Measurements from ENCODE around the gene CEP131.

DNA sequence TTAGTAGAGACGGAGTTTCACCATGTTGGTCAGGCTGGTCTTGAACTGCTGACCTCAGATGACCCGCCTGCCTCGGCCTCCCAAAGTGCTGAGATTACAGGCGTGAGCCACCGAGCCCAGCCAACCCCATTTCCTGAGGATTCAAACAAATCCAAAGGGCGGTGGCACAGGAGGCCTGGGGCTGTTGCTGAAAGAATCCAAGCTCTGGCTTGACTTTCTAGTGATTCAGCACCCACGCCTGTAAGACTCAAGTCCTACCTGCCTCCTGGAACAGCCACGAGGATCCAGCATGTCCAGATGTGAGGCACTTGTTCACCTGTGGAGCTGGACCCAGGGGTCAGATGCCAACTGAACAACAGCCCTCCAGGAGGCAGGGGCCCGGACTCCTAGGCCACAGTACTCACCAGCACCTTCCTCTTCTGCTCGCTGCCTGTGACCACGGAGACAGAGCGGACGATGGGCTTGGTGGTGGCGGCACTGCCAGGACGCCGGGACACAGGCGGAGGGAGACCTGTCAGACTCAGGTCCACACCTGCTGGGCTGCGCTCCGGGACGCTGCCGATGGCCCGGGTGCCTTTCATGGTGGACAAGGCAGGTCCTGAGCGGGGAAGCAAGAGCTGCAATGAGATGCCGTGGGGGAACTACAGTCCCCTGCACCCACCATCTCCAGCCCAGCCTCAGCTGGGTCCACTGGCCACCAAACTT is 3.1 kb downstream of the CEP131 start:
- TF ChIP-seq POLR2A (IDR thresholded peaks at IDR 0.05; ENCODE audit: low read depth, low read length), result no peak
- TF ChIP-seq BHLHE40 (IDR thresholded peaks at IDR 0.05; ENCODE audit: low read depth, low read length), result no peak
- TF ChIP-seq, protein P1, sequence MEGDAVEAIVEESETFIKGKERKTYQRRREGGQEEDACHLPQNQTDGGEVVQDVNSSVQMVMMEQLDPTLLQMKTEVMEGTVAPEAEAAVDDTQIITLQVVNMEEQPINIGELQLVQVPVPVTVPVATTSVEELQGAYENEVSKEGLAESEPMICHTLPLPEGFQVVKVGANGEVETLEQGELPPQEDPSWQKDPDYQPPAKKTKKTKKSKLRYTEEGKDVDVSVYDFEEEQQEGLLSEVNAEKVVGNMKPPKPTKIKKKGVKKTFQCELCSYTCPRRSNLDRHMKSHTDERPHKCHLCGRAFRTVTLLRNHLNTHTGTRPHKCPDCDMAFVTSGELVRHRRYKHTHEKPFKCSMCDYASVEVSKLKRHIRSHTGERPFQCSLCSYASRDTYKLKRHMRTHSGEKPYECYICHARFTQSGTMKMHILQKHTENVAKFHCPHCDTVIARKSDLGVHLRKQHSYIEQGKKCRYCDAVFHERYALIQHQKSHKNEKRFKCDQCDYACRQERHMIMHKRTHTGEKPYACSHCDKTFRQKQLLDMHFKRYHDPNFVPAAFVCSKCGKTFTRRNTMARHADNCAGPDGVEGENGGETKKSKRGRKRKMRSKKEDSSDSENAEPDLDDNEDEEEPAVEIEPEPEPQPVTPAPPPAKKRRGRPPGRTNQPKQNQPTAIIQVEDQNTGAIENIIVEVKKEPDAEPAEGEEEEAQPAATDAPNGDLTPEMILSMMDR (conservative IDR thresholded peaks at IDR 0.05; ENCODE audit: low read depth, low read length), result no peak
- TF ChIP-seq, protein P2, sequence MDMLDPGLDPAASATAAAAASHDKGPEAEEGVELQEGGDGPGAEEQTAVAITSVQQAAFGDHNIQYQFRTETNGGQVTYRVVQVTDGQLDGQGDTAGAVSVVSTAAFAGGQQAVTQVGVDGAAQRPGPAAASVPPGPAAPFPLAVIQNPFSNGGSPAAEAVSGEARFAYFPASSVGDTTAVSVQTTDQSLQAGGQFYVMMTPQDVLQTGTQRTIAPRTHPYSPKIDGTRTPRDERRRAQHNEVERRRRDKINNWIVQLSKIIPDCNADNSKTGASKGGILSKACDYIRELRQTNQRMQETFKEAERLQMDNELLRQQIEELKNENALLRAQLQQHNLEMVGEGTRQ (IDR thresholded peaks at IDR 0.05; ENCODE audit: low read depth, low read length), result no peak
- TF ChIP-seq SMC3 (IDR thresholded peaks at IDR 0.05; ENCODE audit: low read depth, low read length), result no peak
- TF ChIP-seq RCOR1 (IDR thresholded peaks at IDR 0.05; ENCODE audit: insufficient replicate concordance, low read length), result no peak
- TF ChIP-seq, protein P3, sequence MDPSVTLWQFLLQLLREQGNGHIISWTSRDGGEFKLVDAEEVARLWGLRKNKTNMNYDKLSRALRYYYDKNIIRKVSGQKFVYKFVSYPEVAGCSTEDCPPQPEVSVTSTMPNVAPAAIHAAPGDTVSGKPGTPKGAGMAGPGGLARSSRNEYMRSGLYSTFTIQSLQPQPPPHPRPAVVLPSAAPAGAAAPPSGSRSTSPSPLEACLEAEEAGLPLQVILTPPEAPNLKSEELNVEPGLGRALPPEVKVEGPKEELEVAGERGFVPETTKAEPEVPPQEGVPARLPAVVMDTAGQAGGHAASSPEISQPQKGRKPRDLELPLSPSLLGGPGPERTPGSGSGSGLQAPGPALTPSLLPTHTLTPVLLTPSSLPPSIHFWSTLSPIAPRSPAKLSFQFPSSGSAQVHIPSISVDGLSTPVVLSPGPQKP (IDR thresholded peaks at IDR 0.05; ENCODE audit: borderline replicate concordance, low read depth, low read length), result no peak
- no peak for TF ChIP-seq NFE2L2 (IDR thresholded peaks at IDR 0.05; ENCODE audit: low read depth, low read length)
- TF ChIP-seq MAZ (IDR thresholded peaks at IDR 0.05; ENCODE audit: borderline replicate concordance, low read depth, low read length), result no peak
- TF ChIP-seq RAD21 (IDR thresholded peaks at IDR 0.05; ENCODE audit: low read length), result no peak
- no peak for TF ChIP-seq MAFK (IDR thresholded peaks at IDR 0.05; ENCODE audit: low read depth, low read length)
- TF ChIP-seq CHD1 (IDR thresholded peaks at IDR 0.05; ENCODE audit: low read depth, low read length), result no peak
- no peak for TF ChIP-seq RFX5 (IDR thresholded peaks at IDR 0.05; ENCODE audit: low read depth, low read length)

All from IMR-90 (cell line).